ENCODE measurements around the gene CMTM7.
"Not testable (repeated sequence)": the region's sequence is repeated elsewhere in the genome, so short reads cannot be mapped to it uniquely, and the experiment has no call there.

Gene CMTM7

DNA sequence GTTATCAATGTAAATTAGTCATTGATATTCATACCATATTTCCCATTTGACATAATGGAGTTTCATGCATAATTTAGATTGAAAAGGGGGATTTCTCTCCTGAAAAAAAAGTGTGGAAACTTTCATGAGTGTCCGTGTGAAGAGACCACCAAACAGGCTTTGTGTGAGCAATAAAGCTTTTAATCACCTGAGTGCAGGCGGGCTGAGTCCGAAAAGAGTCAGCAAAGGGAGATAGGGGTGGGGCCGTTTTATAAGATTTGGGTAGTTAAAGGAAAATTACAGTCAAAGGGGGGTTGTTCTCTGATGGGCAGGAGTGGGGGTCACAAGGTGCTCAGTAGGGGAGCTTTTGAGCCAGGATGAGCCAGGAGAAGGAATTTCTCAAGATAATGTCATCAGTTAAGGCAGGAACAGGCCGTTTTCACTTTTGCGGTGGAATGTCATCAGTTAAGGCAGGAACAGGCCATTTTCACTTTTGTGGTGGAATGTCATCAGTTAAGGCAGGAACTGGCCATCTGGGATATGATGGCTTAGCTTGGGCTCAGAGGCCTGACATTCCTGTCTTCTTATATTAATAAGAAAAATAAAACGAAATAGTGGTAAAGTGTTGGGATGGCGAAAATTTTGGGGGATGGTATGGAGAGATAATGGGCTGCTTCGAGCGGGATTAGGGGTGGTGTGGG is 69.3 kb downstream of the CMTM7 start:
- DNase-seq = peak in 1 of 2 experiments; percentile 17

DNA sequence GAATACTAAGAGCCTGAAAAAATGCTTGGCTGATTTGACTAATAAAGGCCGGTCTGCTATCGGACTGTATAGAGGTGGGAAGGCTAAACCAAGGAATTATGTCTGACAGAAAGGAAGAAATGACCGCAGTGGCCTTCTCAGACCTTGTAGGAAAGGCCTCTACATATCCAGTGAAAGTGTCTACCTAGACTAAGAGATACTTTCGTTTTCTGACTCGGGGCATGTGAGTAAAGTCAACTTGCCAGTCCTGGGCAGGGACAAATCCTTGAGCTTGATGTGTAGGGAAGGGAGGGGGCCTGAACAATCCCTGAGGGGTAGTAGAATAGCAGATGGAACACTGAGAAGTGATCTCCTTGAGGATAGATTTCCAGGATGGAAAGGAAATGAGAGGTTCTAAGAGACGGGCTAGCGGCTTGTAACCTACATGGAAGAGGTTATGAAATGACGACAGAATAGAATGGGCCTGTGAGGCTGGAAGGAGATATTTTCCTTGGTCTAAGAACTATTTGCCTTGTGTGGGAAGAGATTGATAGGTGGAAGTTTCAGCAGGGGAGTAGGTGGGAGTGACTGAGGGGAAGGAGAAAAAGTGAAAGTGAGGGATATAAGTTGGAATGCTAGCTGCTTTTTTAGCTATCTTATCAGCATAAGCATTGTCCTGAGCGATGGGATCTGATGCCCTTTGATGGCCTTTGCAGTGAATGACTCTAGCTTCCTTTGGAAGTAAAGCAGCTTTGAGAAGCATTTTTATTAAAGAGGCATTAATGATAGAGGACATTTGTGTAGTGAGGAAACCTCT is 70.7 kb downstream of the CMTM7 start:
- DNase-seq = peak in 1 of 2 experiments; percentile 42

DNA sequence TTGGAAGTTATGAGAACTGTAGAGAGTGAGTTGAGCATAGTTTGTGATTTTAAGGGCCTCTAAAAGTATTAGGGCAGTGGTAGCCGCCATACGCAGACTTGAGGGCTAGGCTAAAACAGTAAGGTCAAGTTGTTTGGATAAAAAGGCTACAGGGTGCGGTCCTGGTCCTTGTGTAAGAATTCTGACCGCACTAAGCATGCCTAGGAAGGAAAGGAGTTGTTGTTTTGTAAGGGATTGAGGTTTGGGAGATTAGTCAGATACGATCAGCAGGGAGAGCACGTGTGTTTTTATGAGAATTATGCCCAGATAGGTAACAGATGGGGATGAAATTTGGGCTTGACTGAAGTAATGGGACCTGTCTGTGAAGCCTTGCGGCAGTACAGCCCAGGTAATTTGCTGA is 71.8 kb downstream of the CMTM7 start:
- not testable (repeated sequence) for DNase-seq

DNA sequence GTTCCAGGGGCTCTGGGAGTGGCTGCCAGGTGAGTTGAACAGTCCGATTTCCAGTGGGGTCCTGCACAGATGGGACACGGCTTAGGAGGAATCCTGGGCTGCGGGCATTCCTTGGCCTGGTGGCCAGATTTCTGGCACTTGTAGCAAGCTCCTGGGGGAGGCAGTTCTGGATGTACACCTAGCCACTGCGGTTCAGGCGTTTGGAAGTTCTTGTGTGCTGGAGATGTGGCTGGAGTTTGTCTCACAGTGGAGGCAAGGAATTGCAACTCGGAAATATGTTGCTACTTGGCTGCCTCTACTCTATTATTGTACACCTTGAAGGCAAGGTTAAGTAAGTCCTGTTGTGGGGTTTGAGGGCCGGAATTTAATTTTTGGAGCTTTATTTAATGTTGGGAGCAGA is 73.1 kb downstream of the CMTM7 start:
- DNase-seq = not testable (repeated sequence)

DNA sequence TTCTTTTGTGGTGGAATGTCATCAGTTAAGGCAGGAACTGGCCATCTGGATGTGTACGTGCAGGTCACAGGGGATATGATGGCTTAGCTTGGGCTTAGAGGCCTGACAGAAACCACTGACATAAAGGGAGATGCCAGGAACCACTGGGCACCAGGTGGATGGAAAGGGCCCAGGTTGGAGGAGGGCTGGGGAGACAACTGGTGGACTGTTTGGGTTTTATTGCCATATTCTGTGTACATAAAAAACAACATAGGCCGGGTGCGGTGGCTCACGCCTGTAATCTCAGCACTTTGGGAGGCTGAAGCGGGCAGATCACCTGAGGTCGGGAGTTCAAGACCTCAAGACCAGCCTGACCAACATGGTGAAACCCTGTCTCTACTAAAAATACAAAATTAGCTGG is 75.2 kb downstream of the CMTM7 start:
- DNase-seq = not testable (repeated sequence)

DNA sequence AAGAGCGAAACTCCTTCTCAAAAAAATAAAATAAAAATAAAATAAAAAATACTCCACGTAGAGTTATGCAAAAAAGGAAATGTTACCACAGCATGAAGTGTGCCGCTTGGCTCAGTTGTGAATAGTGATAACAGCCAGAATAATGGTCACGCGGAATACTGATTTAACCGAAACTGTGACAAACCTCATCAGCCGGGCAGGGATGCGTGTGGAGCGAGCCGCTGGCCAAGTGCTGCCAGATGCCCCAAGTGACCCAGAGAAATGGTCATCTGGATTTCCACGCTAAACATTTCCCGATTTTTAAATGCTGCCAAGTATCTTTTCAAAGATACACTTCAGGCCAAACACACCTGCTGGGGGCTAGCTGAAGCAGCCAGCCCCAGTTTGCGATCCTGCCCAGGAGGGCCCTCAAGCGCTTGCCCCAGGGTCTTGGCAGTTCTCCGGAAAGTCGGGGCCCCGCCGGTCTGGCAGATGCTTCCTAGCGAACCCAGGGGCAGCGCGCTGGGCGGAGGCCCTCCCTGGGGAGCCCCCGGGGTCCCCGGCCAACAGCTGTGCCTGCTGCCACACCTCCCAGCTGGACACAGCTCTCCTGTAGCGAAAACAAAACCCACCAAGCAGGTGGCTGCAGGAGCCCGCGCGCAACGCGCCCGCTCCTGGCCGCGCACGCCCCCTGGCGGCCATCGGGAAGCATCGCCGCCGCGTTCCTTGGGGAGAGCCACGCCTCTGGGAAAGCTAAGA is 75.8 kb downstream of the CMTM7 start:
- DNase-seq = peak; percentile 87 to 88

DNA sequence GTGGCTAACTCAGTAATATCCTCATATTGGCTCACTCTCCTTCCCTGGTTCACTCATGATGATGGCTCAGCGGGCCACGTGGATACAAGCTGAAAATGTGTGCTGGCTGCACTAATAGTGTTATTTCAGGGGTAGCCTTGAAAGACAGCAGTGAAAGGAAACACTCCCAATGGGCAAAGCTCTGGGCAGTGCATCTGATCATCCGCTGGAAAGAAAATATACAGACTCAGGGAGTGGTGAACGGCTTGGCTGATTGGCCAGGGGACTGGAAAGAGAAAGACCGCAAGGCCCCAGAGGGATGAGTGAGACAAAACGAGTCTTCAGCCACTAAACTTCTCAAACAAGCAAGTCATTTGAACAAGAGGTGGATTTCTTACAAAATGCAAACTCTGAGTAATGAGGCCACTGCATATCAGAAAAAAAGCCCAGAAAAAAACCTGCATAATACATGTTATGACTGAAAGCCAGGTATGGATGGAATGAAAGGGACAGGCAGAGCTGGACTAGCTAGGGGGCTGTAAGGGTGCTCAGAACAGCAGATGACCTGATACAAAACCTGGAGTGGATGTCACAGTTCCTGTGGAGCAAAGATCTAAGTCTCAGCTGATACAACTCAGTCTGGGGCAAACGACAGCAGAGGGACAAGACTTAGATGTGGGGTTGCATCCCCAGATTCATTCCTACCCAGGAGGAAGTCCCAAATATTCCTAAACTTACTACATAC is 77.7 kb downstream of the CMTM7 start:
- no peak for DNase-seq

DNA sequence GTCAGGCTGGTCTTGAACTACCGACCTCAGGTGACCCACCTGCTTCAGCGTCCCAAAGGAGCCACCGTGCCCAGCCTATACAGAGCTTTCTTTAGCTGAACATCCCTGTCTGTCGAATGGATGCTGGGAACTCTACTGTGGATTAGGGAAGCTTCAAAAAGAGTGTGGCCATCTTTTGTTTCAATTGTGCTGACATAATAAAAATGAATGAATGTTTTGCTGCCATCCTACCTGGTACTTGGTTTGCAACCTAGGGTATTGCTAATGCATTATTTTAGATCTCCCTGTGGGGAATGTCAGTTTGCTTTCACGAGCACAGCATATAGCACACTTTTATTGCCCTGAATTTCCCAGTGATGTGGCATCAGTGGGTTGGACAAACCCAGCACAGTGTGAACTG is 78.7 kb downstream of the CMTM7 start:
- DNase-seq = no peak

DNA sequence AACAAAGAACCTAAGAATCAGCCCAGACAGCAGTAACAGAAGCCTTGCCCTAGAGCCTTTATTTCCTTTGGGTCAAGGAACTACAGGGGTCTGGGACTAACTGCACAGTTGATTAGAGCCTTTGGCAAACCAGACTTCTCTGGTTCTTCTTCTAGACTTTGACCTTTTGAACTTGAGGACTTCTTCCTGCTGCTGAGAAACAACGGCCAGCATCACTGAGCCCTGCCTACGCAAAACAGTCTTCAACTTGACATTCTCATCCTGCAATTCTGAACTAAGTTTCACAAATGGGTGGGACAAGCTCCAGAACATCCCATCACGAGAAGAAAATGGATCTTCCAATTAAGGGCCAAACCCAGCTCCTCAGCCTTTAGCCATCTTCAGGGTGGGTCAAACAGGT is 79.6 kb downstream of the CMTM7 start:
- no peak for DNase-seq

DNA sequence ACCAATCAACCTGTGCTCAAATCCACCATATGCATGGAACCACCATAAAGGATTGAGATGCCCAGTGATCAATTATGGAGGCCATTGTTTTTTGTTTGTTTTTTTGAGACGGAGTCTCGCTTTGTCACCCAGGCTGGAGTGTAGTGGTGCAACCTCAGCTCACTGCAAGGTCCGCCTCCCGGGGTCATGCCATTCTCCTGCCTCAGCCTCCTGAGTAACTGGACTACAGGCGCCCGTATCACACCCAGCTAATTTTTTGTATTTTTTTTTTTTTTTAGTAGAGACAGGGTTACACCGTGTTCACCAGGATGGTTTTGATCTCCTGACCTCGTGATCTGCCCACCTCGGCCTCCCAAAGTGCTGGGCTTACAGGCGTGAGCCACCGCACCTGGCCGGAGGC is 80.5 kb downstream of the CMTM7 start:
- not testable (repeated sequence) for DNase-seq

DNA sequence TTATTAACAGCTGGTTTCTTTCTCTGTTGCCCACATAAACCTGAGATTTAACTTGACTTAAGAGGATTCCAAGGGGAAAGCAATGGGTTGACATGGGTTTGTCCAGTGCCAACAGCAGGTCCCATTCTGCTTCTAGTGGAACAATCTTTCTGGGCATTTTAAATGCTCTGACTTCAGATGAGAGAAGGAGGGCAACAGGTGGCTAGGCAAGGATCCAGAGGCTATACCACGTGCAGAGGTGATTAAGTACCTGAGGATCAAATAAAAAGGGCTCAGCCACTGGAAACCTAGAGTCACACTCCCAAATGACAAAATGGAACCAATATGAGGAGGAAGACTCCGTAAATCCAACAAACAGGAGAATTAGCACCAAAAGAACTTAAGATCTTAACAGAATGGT is 82.5 kb downstream of the CMTM7 start:
- DNase-seq = no peak

DNA sequence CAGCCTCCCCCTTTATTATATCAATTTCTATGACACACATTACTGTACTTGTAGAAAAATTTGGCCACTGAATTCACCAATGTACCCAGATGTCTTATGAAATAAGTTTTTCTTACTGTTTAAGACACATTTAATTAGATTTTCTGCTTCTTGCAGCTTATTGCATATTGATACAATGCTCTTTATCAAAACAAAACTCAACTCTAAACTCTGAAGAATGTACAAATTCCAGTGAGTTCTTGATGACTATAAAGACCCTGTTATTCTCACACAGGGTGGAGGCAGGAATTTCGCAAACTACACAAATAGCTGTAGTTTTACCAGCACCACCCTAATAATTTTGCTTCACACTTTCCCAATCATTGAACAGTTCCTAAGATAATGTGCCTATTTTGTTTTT is 89.0 kb downstream of the CMTM7 start:
- DNase-seq = no peak

DNA sequence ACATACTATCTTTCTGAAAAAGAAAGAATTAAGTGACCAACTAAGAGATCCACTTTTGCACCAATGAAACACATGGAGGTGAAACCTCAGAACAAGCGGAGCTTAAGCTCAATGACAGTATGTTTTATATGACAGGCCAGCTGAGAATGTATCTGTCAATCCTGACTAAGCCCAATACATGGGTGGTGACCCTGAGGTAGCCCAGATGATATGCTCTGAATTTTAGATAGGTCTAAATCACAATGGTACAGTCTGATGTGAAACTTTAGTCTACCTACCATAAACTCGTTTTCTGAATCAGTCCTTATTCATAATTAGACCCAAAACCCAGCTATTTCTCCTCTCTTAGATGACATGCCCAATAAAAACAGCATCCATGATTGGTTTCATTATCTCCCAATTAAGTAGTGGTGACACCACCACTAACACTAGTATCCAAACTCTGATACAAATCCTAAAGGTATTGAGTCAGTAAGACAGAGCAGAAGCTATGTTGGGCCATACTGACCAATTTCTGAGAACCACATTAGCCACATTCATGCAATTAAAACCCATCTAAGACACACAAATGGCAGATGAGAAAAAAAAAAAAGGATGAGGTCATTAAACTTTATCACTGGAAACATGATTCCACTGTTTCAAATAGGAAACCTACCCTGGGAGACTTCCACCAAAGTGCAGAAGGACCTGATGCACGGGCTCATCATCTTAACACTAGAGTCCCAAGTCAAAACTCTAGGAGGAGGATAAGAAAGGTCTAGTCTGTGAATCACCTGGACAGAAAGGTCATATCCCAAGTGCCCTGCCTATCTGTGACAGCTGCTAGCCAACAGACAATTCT is 90.4 kb downstream of the CMTM7 start:
- peak in 1 of 2 experiments; percentile 14 for DNase-seq

DNA sequence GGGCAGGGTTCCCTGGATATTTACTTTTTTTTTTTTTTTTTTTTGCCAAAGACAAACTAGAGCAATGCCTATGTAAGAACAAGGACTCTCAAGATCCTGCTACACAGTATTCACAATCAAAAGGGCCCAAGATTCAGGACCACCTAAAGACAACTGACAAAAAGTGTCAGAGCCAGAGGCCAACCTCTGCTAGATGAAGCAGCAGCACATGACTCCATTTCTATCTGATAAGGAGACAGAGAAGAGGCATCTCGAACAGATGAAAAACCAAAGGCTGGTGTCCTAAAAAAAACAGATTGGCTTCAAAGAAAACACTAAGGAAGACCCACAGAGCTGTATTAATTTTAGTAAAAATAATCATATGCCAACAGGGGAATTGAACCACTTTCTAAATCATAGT is 91.0 kb downstream of the CMTM7 start:
- no peak for DNase-seq

DNA sequence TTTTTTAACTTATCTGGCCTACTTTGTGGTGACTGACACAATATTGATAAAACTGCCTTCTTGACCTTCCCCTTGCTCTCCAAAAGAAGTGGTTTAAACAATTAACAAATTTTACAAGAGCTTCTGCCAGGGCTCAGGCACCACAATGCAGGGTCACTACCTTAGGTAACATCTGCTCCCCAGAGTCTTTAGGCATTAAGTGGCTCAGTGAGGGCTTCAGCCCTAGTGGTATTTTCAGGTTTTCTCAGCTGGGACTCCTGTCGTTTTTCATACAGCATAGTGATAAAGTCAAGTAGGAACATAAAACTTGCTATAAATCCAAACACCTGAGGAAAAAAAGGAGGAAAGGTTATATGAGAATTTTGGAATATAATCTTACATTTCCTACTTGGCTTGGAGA is 92.1 kb downstream of the CMTM7 start:
- no peak for DNase-seq

DNA sequence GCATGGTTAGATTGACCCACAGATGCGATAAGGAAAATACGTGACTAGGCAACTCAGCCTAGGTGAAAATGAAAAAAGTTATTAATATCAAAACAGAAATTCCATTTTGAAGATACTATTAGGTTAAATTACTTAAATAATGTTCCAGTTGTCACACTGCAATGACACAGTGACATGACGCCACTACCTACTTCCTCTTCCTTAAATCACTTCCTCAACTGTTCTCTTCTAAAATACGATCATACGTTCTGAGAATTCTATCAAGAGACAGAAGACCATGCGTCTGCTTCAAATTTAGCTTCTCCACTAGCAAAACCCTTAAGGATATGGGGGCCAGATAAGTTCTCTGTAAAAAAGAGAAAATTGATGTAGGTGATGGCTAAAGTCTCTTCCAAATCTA is 92.8 kb downstream of the CMTM7 start:
- DNase-seq = no peak

DNA sequence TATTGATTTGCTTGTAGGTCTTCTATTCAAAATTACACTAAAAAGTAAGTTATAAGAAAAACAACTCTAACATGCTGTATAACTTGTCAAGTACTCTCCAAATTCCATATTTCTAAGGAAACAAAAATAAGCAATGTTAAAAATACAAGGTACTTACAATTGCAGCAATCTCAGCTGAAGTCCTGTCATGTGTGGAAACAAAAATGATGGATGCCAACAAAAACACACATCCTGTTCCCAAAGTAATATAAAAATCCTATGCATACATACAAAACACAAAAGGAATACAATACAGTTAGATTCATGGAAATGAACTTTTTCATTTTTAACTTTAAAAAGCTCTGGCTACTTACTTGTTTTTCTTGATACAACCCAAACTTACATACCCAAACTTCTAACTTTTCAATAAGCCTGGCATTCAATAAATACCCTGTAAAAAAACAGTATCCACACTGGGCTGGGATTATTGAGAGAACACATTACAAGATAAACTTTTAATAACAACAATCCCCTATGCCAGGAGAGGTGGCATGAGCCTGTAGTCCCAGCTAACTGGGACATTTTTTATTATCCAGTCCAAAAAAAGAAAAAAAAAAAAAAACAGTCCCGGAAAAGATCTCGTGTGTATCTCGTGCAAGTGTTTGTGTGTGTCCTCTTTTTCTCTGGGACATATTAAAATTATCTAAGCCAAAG is 96.3 kb downstream of the CMTM7 start:
- no peak for DNase-seq

DNA sequence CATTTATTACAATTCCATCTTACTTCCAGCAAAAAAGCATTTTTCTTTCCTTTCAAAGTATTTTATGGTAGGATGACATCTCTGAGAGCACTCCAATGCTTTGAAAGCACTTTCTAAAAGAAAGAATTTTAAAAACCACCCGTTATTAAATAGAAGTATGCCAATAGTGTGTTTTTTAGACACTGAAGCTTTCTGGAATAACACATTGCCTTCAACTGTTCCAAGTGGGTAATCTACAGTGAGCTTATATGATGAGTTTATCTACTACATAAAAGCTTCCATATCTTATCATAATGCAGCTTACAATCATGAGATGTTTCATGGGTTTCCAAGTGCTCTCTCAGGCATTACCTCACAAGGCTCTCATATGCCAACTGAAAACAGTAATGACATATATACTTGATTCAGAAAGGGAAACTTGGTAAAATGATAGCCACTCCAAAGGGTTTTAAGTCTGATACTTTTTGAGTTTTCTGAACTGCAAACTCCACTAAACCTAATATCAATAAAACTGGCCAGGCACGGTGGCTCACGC is 96.9 kb downstream of the CMTM7 start:
- no peak for DNase-seq

DNA sequence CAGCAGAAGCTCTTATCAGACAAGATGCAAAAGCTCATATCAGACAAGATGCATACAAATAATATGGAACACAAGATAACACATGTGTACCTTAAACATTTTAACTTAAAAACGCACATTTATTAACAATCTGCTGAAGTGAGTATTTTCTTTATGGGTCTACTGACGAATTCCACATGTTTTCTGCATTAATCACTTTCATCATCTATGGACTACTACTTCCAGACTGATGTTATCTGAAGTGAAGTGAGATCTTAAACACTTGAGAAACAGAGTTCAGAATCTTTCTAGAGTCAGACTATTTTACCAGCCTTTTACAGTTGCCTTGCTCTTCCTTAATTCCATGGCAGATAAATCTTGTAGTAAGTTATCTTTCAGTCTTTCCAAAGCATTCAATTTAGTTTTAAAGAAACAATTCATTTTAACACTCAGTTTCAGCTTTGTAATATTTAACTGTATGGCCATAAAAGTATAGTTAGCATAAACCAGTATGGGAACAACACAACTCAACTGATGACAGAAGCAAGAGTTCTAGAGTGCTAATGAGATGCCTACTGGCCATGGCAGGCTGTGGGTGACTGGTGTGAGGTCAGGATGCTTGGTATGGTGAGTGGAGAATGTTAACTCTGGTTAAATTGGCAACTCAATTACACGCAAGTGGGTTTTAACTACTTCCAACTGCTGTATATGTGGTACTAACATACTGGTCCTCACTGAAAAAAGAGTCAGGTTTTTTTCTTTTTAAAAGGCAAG is 101.2 kb downstream of the CMTM7 start:
- no peak for DNase-seq

Data from activated T-cell treated with anti-CD3 and anti-CD28 coated beads, Interleukin-2, amount 50 U/mL, for 48 hours (primary cell).